H9 (cell line): Measurements from ENCODE around the gene RAB4B. TPM values are rescaled to one million over a fixed set of nuclear protein-coding genes. Genes with fewer than 3 reads are reported as not detected.

Experiments used
- DNase-seq: peaks from one replicate; pipeline ENCODE4 v3.0.0-alpha.2; 2017
- H2AFZ ChIP-seq: one replicate; pipeline ENCODE4 v1.6.1; 2013; ENCODE audit warnings: mild to moderate bottlenecking, low read length, control low read depth, moderate library complexity
- H2AK5ac ChIP-seq: 2 replicates; pipeline ENCODE4 v1.6.1; 2013; ENCODE audit warnings: low read length, control low read depth, mixed read lengths; ENCODE audit not compliant: insufficient read length
- H2BK120ac ChIP-seq: one replicate; pipeline ENCODE4 v1.6.1; 2013; ENCODE audit warnings: low read depth, mild to moderate bottlenecking, low read length, control low read depth, inconsistent platforms; ENCODE audit not compliant: poor library complexity, severe bottlenecking
- H2BK12ac ChIP-seq: 2 replicates; pipeline ENCODE4 v1.6.1; 2013; ENCODE audit warnings: low read length, control low read depth, mixed read lengths, low read depth; ENCODE audit not compliant: insufficient read length
- H2BK15ac ChIP-seq: 2 replicates; pipeline ENCODE4 v1.6.1; 2013; ENCODE audit warnings: low read depth, low read length, control low read depth
- H2BK20ac ChIP-seq: one replicate; pipeline ENCODE4 v1.6.1; 2013; ENCODE audit warnings: low read depth, mild to moderate bottlenecking, low read length, control low read depth, inconsistent platforms; ENCODE audit not compliant: poor library complexity, severe bottlenecking
- H2BK5ac ChIP-seq: 2 replicates; pipeline ENCODE4 v1.6.1; 2013; ENCODE audit warnings: low read length, control low read depth, mixed read lengths; ENCODE audit not compliant: insufficient read length
- H3K14ac ChIP-seq: 2 replicates; pipeline ENCODE4 v1.6.1; 2013; ENCODE audit warnings: low read length, control low read depth; ENCODE audit not compliant: insufficient read depth
- H3K18ac ChIP-seq: 2 replicates; pipeline ENCODE4 v1.6.1; 2013; ENCODE audit warnings: low read depth, mild to moderate bottlenecking, mixed read lengths, low read length, control low read depth; ENCODE audit not compliant: insufficient read length
- H3K23ac ChIP-seq: 2 replicates; pipeline ENCODE4 v1.6.1; 2013; ENCODE audit warnings: low read length, control low read depth, mixed read lengths, low read depth; ENCODE audit not compliant: insufficient read length
- H3K23me2 ChIP-seq: 2 replicates; pipeline ENCODE4 v1.6.1; 2013; ENCODE audit warnings: low read depth, mild to moderate bottlenecking, mixed read lengths, low read length, control low read depth; ENCODE audit not compliant: insufficient read length, poor library complexity, severe bottlenecking
- H3K27ac ChIP-seq: 2 replicates; pipeline ENCODE4 v1.5.1; 2013; ENCODE audit warnings: low read length, control low read depth, mixed read lengths, low read depth; ENCODE audit not compliant: insufficient read length
- H3K27me3 ChIP-seq: 2 replicates; pipeline ENCODE4 v1.6.1; 2013; ENCODE audit warnings: low read length, control low read depth, inconsistent platforms; ENCODE audit not compliant: insufficient read depth
- H3K4ac ChIP-seq: 2 replicates; pipeline ENCODE4 v1.6.1; 2013; ENCODE audit warnings: low read depth, mild to moderate bottlenecking, control low read depth, inconsistent platforms, low read length, moderate library complexity
- H3K4me1 ChIP-seq: 2 replicates; pipeline ENCODE4 v1.6.1; 2013; ENCODE audit warnings: low read length, control low read depth, inconsistent platforms; ENCODE audit not compliant: insufficient read depth
- H3K4me2 ChIP-seq: 2 replicates; pipeline ENCODE4 v1.6.1; 2013; ENCODE audit warnings: low read length, control low read depth, mixed read lengths; ENCODE audit not compliant: insufficient read length, insufficient read depth
- H3K56ac ChIP-seq: 2 replicates; pipeline ENCODE4 v1.6.1; 2013; ENCODE audit warnings: low read depth, mild to moderate bottlenecking, mixed read lengths, low read length, control low read depth; ENCODE audit not compliant: insufficient read length
- H3K79me1 ChIP-seq: 2 replicates; pipeline ENCODE4 v1.6.1; 2013; ENCODE audit warnings: low read depth, mild to moderate bottlenecking, moderate library complexity, low read length, control low read depth, inconsistent platforms; ENCODE audit not compliant: insufficient read depth, poor library complexity, severe bottlenecking
- H3K79me2 ChIP-seq: 2 replicates; pipeline ENCODE4 v1.6.1; 2013; ENCODE audit warnings: low read length, control low read depth, inconsistent platforms; ENCODE audit not compliant: insufficient read depth
- H3K9ac ChIP-seq: 2 replicates; pipeline ENCODE4 v1.6.1; 2013; ENCODE audit warnings: low read length, control low read depth, mixed read lengths; ENCODE audit not compliant: insufficient read length; ENCODE audit errors: extremely low read depth
- H3K9me3 ChIP-seq: one replicate; pipeline ENCODE4 v1.6.1; 2013; ENCODE audit warnings: low read depth, low read length, inconsistent platforms; ENCODE audit not compliant: control insufficient read depth
- H3T11ph ChIP-seq: one replicate; pipeline ENCODE4 v1.6.1; 2013; ENCODE audit warnings: mild to moderate bottlenecking, low read length, control low read depth, inconsistent platforms
- H4K20me1 ChIP-seq: one replicate; pipeline ENCODE4 v1.6.1; 2013; ENCODE audit not compliant: control insufficient read depth, insufficient read length, insufficient read depth
- H4K5ac ChIP-seq: 2 replicates; pipeline ENCODE4 v1.6.1; 2013; ENCODE audit warnings: low read depth, mild to moderate bottlenecking, mixed read lengths, low read length, control low read depth; ENCODE audit not compliant: insufficient read length
- H4K8ac ChIP-seq: replicated peaks from 2 replicates; pipeline ENCODE4 v1.6.1; 2013; ENCODE audit warnings: low read length, control low read depth, mixed read lengths, low read depth; ENCODE audit not compliant: insufficient read length
- H4K91ac ChIP-seq: 2 replicates; pipeline ENCODE4 v1.6.1; 2013; ENCODE audit warnings: low read depth, mild to moderate bottlenecking, moderate library complexity, mixed read lengths, low read length, control low read depth; ENCODE audit not compliant: insufficient read length
- H3K27ac Mint-ChIP-seq, 3 experiments: 2 replicates in 2 of 3; 3 replicates in 1 of 3; pipeline ENCODE4 v1.8.0; 2020 to 2021; ENCODE audit warnings: mixed read lengths in 3 of 3, mild to moderate bottlenecking in 1 of 3, moderate library complexity in 1 of 3
- H3K27me3 Mint-ChIP-seq: 2 replicates; pipeline ENCODE4 v1.8.0; 2021; ENCODE audit warnings: low read depth, mild to moderate bottlenecking, moderate library complexity, mixed read lengths
- H3K36me3 Mint-ChIP-seq, 3 experiments: 2 replicates in 2 of 3; 3 replicates in 1 of 3; pipeline ENCODE4 v1.8.0; 2020 to 2021; ENCODE audit warnings: low read depth in 3 of 3, mixed read lengths in 3 of 3; ENCODE audit not compliant: insufficient read depth in 1 of 3
- H3K4me1 Mint-ChIP-seq, 2 experiments: 2 replicates each; pipeline ENCODE4 v1.8.0; 2020; ENCODE audit warnings: mixed read lengths in 2 of 2
- H3K4me3 Mint-ChIP-seq, 2 experiments: 2 replicates in 1 of 2; 3 replicates in 1 of 2; pipeline ENCODE4 v1.8.0; 2020 to 2021; ENCODE audit warnings: mild to moderate bottlenecking in 2 of 2, mixed read lengths in 2 of 2, moderate library complexity in 1 of 2
- H3K9me3 Mint-ChIP-seq, 2 experiments: 2 replicates in 1 of 2; 3 replicates in 1 of 2; pipeline ENCODE4 v1.8.0; 2020; ENCODE audit warnings: mild to moderate bottlenecking in 2 of 2, mixed read lengths in 2 of 2, moderate library complexity in 1 of 2
- WGBS: extraction: QIAGEN DNeasy Blood & Tissue Kit; methylation state at CpG from one replicate; pipeline ENCODE4 v1.1.7; 2013; ENCODE audit warnings: missing lambda C conversion rate, low lambda C conversion rate, mixed read lengths; ENCODE audit not compliant: insufficient read length; ENCODE audit errors: extremely low coverage; 5-methylcytosine and 5-hydroxymethylcytosine counted together
- total RNA-seq: library from RNA; stranded (reverse); gene quantifications from 2 replicates; pipeline ENCODE4 v1.2.1, GENCODE V29; 2021
- TF ChIP-seq, protein P1 (sequence below): fragments of 200-600 bp; sonication (generic); conservative IDR thresholded peaks from 3 replicates; pipeline ENCODE4 v1.8.0; 2021; ENCODE audit warnings: antibody characterized with exemption, mild to moderate bottlenecking

The RAB4B gene
- total RNA-seq, 1 experiment from 2014 or later, result 26.8 TPM

DNA sequence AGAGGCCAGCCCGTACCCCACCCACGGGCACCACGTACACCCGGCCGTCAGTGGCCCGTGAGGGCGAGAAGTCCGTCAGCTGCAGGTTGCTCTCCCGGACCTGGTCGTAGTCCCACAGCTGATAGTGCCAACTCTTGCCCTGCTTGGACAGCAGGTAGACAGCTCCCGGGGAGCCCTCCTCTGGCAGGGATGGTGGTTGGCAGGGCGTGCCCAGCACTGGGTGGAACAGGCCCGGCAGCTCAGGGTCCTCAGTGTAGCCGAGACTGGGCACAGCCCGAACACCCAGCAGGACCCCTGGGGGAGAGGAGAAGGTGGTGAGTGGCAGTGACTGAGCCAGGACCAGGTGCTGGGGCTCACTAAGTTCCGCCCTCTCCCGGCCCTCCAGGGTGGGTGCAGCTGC, 35.6 kb upstream of the RAB4B start:
- Histone ChIP-seq H3K4me1 (0 out of 2 replicates have a peak, but pooled peaks cover 4% of the 10 kb centered on the region), H3K56ac (no peak overlapping the region), H2BK20ac (no peak overlapping the region), H4K8ac (no peak overlapping the region), H3K4me2 (no peak overlapping the region), H3K14ac (no peak overlapping the region), H2AK5ac (no peak overlapping the region), H4K20me1 (no peaks in the 10 kb centered on the region), H4K91ac (no peak overlapping the region), H2AFZ (no peak overlapping the region), H3K79me1 (no peaks in the 10 kb centered on the region), H3K9ac (no peak overlapping the region), H2BK120ac (no peak overlapping the region), H4K5ac (no peak overlapping the region), H3K4ac (no peak overlapping the region), H3K9me3 (no peaks in the 10 kb centered on the region), H3T11ph (no peak overlapping the region), H2BK15ac (no peak overlapping the region), H3K18ac (no peak overlapping the region), H3K23ac (no peak overlapping the region), H3K27ac (no peak overlapping the region), H2BK5ac (no peak overlapping the region), H2BK12ac (no peak overlapping the region), H3K23me2 (no peaks in the 10 kb centered on the region), H3K79me2 (no peaks in the 10 kb centered on the region), H3K27me3 (no peaks in the 10 kb centered on the region)
- H3K9me3 Mint-ChIP-seq, result no peaks in the 10 kb centered on the region
- H3K27me3 Mint-ChIP-seq, result no peaks in the 10 kb centered on the region
- TF ChIP-seq, protein P1, sequence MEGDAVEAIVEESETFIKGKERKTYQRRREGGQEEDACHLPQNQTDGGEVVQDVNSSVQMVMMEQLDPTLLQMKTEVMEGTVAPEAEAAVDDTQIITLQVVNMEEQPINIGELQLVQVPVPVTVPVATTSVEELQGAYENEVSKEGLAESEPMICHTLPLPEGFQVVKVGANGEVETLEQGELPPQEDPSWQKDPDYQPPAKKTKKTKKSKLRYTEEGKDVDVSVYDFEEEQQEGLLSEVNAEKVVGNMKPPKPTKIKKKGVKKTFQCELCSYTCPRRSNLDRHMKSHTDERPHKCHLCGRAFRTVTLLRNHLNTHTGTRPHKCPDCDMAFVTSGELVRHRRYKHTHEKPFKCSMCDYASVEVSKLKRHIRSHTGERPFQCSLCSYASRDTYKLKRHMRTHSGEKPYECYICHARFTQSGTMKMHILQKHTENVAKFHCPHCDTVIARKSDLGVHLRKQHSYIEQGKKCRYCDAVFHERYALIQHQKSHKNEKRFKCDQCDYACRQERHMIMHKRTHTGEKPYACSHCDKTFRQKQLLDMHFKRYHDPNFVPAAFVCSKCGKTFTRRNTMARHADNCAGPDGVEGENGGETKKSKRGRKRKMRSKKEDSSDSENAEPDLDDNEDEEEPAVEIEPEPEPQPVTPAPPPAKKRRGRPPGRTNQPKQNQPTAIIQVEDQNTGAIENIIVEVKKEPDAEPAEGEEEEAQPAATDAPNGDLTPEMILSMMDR, result peak; percentile 16; the same call in 1 of the 3 replicates
- H3K4me1 Mint-ChIP-seq, result peaks cover 11 to 15% of the 10 kb centered on the region in 2 experiments
- WGBS, result no CpG with 5 or more reads among the region's 17 CpGs
- peaks cover 5 to 20% (median 16%) of the 10 kb centered on the region in 3 experiments; a peak in 6 of 7 replicates for H3K36me3 Mint-ChIP-seq
- no peak overlapping the region for H3K27ac Mint-ChIP-seq
- H3K4me3 Mint-ChIP-seq, result no peak overlapping the region
- DNase-seq, result no peak
